Activated T-helper 17 cell treated with anti-CD3 and anti-CD28 coated beads, Interleukin-2, amount 50 U/mL, for 72 hours (primary cell): Measurements from ENCODE around the gene CBARP. TPM values are rescaled to one million over a fixed set of nuclear protein-coding genes. Genes with fewer than 3 reads are reported as not detected.

Experiments
- ATAC-seq: fragments of 150-1000 bp; cut with Tn5 transposase; replicated peaks from 2 replicates; pipeline ENCODE4 v1.10.0; 2021; ENCODE audit warnings: mild to moderate bottlenecking, moderate library complexity
- H3K27ac Mint-ChIP-seq: one replicate; pipeline ENCODE4 v1.8.0; 2022; ENCODE audit warnings: mixed read lengths
- H3K27me3 Mint-ChIP-seq: one replicate; pipeline ENCODE4 v1.8.0; 2022; ENCODE audit warnings: mixed read lengths
- H3K36me3 Mint-ChIP-seq: one replicate; pipeline ENCODE4 v1.8.0; 2022; ENCODE audit warnings: low read depth, mild to moderate bottlenecking, mixed read lengths
- H3K4me1 Mint-ChIP-seq: one replicate; pipeline ENCODE4 v1.8.0; 2022; ENCODE audit warnings: mixed read lengths
- H3K4me3 Mint-ChIP-seq: one replicate; pipeline ENCODE4 v1.8.0; 2022; ENCODE audit warnings: mild to moderate bottlenecking, mixed read lengths
- H3K9me3 Mint-ChIP-seq: one replicate; pipeline ENCODE4 v1.8.0; 2022; ENCODE audit warnings: mixed read lengths
- total RNA-seq, 2 donors: library from RNA; stranded (reverse); gene quantifications; one replicate each; pipeline ENCODE4 v1.2.3, GENCODE V29; 2022

CBARP gene
- total RNA-seq, 2 donors from 2014 or later = 0.77 to 1.4 TPM

DNA sequence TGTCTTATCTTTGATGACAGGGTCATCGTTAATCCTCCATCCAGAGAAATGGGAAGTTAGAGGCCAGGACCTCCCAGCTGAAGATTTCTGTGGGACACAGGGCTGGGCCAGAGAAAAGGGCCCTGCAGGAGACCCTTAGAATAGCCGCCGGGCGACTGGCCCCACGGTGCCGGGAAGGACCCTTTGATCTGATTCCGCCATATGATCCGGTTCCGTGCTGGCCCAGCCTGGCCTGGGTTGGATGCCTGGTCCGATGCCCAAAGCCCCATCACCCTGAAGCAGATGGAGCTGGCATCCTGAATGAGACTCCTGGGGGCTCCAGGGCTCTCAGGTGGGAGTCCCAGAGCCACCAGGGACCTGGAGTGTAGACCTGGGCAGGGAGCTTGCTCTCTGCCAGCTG, 38.3 kb downstream of the CBARP start:
- H3K9me3 Mint-ChIP-seq = no peaks in the 10 kb centered on the region
- no peak for ATAC-seq
- H3K4me3 Mint-ChIP-seq = no peak overlapping the region
- H3K27me3 Mint-ChIP-seq = no peaks in the 10 kb centered on the region
- H3K27ac Mint-ChIP-seq = no peak overlapping the region
- peaks cover 9% of the 10 kb centered on the region for H3K4me1 Mint-ChIP-seq
- H3K36me3 Mint-ChIP-seq = no peaks in the 10 kb centered on the region

- Mint-ChIP-seq H3K27me3 (no peaks in the 10 kb centered on the region), H3K9me3 (no peaks in the 10 kb centered on the region), H3K4me1 (peaks cover 12% of the 10 kb centered on the region), H3K36me3 (peaks cover 6% of the 10 kb centered on the region), H3K27ac (peak overlapping the region; percentile 82), H3K4me3 (peak overlapping the region; percentile 39)
- peak; percentile 71 for ATAC-seq
These were observed 48.4 kb downstream of the CBARP start for GRCh38 chr19:1189419-1189818.

- Mint-ChIP-seq H3K4me3 (no peak overlapping the region), H3K36me3 (no peaks in the 10 kb centered on the region), H3K27me3 (no peaks in the 10 kb centered on the region), H3K9me3 (no peaks in the 10 kb centered on the region), H3K27ac (no peak overlapping the region), H3K4me1 (peaks cover 12% of the 10 kb centered on the region)
- ATAC-seq = peak; percentile 37
These were observed 54.1 kb downstream of the CBARP start for GRCh38 chr19:1183543-1184172.

GRCh38 chr19:1182727-1183126, 55.1 kb downstream of the CBARP start:
- Mint-ChIP-seq H3K27ac (no peak overlapping the region), H3K4me1 (peaks cover 12% of the 10 kb centered on the region), H3K27me3 (no peaks in the 10 kb centered on the region)

DNA sequence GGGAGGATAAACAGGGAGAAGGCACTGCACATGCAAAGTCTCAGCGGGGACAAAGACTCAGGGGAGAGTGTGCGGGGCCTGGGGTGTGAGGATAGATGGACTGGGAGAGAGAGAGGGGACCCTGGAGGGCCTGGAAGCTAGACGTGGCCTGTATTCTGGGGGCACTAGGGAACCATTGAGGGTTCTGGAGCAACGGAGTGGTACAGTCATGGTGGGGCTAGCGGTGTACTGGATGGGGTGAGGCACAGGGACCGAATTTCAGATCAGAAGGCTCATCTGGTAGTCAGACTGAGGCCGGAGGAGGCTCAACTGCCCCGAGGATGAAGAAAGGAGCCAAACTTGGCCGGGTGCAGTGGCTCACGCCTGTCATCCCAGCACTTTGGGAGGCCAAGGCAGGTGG, 55.7 kb downstream of the CBARP start:
- H3K36me3 Mint-ChIP-seq = no peaks in the 10 kb centered on the region

More at GRCh38 chr19:1182727-1183126, 55.1 kb downstream of the CBARP start:
- Mint-ChIP-seq H3K4me3 (no peak overlapping the region), H3K9me3 (no peaks in the 10 kb centered on the region), H3K36me3 (no peaks in the 10 kb centered on the region)
- no peak for ATAC-seq

GRCh38 chr19:1181606-1182005, 56.2 kb downstream of the CBARP start:
- ATAC-seq = no peak
- H3K4me3 Mint-ChIP-seq = peak overlapping the region; percentile 68
- H3K27me3 Mint-ChIP-seq = no peaks in the 10 kb centered on the region
- H3K36me3 Mint-ChIP-seq = no peaks in the 10 kb centered on the region
- peak overlapping the region; percentile 88 for H3K27ac Mint-ChIP-seq
- peaks cover 12% of the 10 kb centered on the region for H3K4me1 Mint-ChIP-seq
- no peaks in the 10 kb centered on the region for H3K9me3 Mint-ChIP-seq

More for the DNA sequence above, 55.7 kb downstream of the CBARP start:
- no peak for ATAC-seq
- H3K27me3 Mint-ChIP-seq = no peaks in the 10 kb centered on the region
- H3K9me3 Mint-ChIP-seq = no peaks in the 10 kb centered on the region
- H3K4me1 Mint-ChIP-seq = peaks cover 12% of the 10 kb centered on the region
- H3K27ac Mint-ChIP-seq = peak overlapping the region; percentile 88
- H3K4me3 Mint-ChIP-seq = no peak overlapping the region

Other genes starting within 250 kb of the CBARP start
- under 1 TPM in 1 of 2 donors, not detected in 1; 0.21 TPM for gene GRIN3B, start 237.6 kb downstream of the CBARP start, total RNA-seq
- 100 to 1,000 TPM; 101 to 120 TPM for gene TMEM259, start 216.9 kb downstream of the CBARP start, total RNA-seq
- gene RNU6-2, start 216.5 kb downstream of the CBARP start, total RNA-seq = not detected
- 100 to 1,000 TPM; 152 to 246 TPM for gene CNN2, start 211.4 kb downstream of the CBARP start, total RNA-seq
- gene ABCA7, start 197.9 kb downstream of the CBARP start, total RNA-seq = 10 to 100 TPM; 21.8 to 31.2 TPM
- 100 to 1,000 TPM; 211 to 310 TPM for gene ARHGAP45, start 170.8 kb downstream of the CBARP start, total RNA-seq
- 100 to 1,000 TPM; 155 to 248 TPM for gene POLR2E, start 142.6 kb downstream of the CBARP start, total RNA-seq
- 100 to 1,000 TPM; 110 to 170 TPM for gene GPX4, start 134.0 kb downstream of the CBARP start, total RNA-seq
- gene SBNO2, start 63.7 kb downstream of the CBARP start, total RNA-seq = 100 to 1,000 TPM; 119 to 139 TPM
- gene STK11, start 32.2 kb downstream of the CBARP start, total RNA-seq = 10 to 100 TPM; 77.0 to 86.6 TPM
- 100 to 1,000 TPM; 148 to 210 TPM for gene ATP5F1D, start 3.7 kb upstream of the CBARP start, total RNA-seq
- gene MIDN, start 10.6 kb upstream of the CBARP start, total RNA-seq = 10 to 100 TPM; 51.4 to 56.8 TPM
- 100 to 1,000 TPM; 150 to 172 TPM for gene CIRBP, start 31.3 kb upstream of the CBARP start, total RNA-seq
- 10 to 100 TPM; 52.9 to 85.9 TPM for gene FAM174C, start 37.5 kb upstream of the CBARP start, total RNA-seq
- not detected for gene EFNA2, start 47.9 kb upstream of the CBARP start, total RNA-seq
- gene NDUFS7, start 145.9 kb upstream of the CBARP start, total RNA-seq = 10 to 100 TPM; 51.5 to 87.9 TPM
- 10 to 100 TPM in 1 of 2 donors, 1 to 10 TPM in 1; 4.9 to 11.2 TPM for gene GAMT, start 163.5 kb upstream of the CBARP start, total RNA-seq
- 100 to 1,000 TPM; 161 to 271 TPM for gene DAZAP1, start 169.6 kb upstream of the CBARP start, total RNA-seq
- 1,000 to 10,000 TPM; 1,611 to 1,688 TPM for gene RPS15, start 200.4 kb upstream of the CBARP start, total RNA-seq
- gene APC2, start 212.1 kb upstream of the CBARP start, total RNA-seq = under 1 TPM; 0.04 to 0.21 TPM
- 10 to 100 TPM; 36.5 to 37.2 TPM for gene C19orf25, start 241.2 kb upstream of the CBARP start, total RNA-seq